Activated CD8-positive, alpha-beta memory T cell treated with anti-CD3 and anti-CD28 coated beads for 24 hours (primary cell): ENCODE data around the gene AKAP8L.

Source experiments
- DNase-seq: peaks from one replicate; pipeline ENCODE4 v3.0.0-alpha.2; 2020

AKAP8L gene

DNA sequence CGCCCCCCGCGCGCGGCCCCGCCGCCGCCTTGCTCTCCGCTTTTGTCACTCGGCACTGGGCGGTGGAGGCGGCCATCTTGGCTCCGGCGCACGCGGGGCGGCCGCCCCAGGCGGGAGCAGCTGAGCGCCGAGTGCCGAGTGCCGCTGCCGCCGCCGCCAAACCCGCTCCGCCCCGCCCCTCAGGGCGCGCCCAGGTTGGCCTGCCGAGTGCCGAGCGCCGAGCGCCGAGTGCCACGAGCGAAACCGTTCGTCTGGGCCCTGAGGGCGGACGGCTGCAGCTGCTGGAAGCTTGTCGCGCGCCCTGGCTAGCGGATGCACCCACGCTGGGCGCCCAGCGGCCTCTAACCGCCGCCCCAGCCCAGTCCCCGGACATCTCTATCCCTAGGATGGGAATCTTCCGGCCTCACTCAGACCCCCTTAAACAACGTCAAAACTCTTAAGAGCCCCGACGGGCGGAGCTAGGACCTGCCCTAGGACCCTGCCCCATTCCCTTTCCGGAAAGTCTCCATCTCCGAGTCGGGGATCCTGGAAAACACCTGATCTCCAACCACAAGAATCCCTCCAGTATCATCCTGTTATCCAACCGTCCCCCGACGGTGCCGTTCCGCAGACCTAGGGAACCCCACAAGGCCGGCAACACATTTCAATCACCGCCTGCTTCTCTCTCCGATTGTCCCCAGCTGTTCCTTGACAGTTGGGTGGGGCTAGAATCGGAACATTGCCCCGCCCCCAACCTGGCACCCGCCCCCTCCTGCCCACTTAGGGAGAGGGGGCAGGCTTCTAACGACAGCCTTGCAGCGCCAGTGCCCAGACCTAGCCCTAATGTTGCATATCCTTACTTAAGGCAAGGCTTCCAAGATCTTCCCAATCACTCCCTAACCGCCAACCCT lies 14.1 kb upstream of the AKAP8L start:
- DNase-seq = peak; percentile 96

DNA sequence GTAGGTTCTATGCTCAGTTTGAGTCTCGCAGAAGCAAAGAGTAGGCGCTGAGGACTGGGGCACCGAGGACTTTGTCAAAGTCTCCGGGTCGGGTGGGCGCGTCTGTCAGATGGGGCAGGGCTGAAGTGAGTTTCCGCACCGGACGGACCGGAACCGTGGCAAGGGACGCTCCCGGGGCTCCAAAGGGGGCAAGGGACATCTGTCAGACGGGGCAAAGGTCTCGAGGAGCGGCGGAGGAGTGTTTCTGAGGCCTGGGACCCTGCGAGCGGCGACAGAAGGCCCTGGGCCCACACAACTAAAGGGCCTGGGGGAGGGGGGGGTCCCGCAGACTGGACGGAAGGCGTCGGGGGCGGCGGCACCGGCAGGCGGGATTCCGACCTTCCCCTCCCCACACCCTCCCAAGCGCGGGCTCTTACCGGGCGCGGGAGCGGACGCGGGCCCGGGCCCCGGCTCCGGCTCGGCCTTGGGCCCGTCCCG lies 13.3 kb upstream of the AKAP8L start:
- DNase-seq = peak; percentile 77

DNA sequence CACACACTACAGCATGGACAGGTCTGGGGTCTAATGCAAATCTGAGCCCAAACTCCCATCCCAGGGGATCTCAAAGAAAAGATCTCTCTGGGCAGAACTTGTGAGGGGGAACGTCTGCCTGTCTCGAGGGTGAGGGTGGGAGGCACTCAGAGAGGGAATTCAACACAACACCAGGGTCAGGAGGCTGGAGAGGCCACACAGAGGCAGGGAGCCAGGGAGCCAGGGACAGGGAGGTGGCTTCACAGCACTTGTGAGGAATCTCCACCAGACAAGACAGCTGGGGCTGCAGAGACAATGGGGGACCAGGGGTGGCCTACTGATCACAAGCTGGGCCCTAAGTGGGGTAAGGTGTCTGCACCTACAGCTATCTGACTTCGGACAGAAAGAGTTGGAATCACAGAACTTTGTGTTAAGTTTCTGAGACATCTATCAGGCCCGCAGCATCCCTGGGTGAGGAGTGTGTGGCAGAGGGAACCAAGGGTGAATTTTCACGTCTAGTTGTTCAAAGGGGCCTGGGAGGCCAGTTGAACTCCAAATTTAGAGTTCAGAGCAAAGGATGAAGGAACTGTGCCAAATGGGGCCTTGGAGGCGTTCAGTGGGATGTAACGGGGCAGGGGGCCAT lies 12.7 kb upstream of the AKAP8L start:
- DNase-seq = no peak

DNA sequence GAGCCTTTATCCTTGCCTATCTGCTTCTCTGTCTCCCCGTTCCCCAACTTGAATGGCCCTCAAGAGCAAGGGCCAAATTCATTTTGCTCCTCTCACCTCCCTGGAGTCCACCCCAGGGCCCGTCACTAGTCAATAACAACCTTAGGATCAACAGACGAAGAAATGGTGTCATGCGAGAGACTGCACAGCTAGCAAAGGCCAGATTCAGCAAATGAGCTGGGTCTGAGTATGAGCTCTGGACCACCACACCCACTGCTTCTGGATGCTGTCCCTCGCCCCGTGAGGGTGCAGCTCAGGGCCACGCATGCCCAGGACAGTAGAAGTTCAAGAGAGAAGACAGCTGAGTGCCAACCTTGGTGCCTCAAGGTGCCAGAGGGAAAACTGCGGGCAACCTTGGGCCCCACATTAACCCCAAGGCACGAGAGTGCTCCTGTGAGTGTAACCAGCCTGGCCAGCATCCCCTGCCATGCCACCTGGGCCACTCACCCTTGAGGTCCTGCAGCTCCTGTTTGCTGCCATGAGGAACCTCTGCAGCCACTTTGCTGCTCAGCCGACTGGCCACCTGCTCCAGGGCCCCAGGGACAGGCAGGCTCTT lies 11.8 kb upstream of the AKAP8L start:
- DNase-seq = no peak

DNA sequence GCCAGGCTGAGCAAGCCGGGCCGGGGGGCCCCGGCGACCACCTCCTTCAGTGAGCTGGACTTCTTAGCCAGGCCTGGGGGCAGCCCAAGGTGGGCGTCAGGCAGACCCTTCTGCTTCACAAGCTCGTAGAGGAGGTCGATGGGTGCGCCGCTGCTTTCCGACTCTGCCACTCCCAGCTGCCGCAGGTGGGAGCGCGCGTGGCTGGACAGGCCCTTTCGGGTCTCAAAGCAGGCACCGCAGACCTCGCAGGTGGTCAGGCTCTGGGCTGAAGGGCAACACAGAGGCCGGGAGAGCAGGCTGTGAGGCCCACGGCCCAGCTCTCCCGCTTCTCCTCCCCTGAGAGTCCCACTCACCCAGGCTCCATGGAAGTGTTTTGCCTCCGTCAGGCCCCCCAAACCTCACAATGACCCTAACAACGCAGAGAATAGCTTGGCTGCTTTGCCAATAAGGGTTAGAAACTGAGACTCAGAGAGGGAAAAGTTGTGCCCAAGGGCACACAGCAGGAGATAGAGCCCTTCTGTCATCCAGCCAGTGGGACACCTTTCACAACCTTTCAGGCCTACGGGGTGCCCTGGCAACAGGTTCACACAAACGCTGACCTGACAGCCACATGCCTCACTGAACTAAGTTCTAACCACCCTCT lies 11.2 kb upstream of the AKAP8L start:
- no peak for DNase-seq

DNA sequence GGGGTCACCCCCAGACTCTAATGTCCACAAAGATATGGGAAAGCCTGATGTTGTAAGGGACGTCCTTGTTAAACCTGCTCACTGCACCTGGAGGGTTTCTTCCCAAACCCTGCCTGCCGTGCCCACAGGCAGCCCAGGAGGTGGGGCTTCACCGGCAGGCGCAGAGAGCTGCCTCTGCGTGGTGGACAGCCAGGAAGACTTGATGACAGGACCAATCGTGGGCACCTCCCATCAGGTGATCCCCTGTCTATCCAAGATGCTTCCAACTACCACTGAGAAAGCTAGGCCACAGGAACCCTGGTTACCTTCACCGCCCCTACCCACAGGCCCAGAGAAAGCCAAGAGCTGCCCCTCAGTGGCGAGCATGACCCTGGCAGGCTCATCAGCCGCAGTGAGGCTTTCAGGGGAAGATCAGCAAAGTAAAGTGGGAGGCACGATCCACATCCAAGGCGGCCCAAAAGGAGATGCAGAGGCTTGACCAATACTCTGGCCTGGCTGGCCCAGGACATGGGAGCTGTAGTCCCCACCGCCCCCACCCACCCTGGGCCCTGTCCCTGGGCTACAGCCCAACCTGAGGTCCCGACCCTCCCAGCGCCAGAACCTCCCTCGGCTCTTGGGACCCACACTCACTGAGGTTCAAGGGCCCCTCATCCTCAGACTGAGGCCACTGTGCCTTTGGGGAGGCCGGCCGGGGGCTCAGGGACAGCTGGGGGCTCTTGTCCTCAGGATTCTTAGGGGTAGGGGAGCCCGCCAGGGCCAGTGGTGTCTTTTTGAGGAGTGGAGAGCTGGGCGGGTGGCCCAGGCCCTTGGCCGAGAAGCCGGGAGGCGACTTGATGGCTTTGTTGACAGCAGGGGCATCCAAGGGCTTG lies 10.4 kb upstream of the AKAP8L start:
- no peak for DNase-seq

DNA sequence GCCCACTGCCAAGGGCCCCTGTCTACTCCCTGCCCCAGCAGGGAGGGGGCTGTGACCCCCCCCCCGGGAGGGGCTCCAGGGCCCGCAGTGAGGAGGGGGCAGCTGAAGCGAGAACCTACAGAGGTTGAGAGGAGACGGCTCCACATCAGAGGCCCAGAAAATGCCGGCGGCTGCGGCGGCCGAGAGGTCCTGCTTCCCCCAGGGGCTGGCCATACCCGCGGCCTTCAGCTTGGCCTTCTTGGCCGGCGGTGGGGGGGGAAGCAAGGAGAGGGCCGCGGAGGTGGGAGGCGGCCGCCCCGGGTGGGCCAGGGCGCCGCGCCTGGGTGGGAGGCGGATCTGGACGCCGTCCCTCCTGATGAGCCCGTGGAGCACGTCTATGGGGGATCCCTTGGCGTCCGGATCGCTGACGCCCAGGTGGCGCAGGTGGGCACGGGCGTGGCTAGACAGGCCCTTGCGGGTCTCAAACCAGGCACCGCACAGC lies 9.2 kb upstream of the AKAP8L start:
- no peak for DNase-seq

DNA sequence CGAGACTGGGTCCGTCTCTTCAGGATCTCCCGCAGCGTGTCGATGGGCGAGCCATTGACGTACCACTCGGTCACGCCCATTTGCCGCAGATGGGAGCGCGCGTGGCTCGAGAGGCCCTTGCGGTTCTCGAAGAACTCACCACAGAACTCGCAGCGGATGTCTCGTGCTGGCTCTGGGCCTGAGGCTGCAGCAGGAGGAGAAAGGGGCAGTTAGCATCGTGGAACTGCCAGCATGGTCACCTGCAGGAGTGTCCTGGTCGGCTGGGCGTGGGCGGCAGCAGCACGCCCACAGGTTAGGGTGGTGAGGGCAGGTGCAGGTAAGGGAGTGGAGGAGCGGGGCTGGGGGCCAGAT lies 8.5 kb upstream of the AKAP8L start:
- no peak for DNase-seq

DNA sequence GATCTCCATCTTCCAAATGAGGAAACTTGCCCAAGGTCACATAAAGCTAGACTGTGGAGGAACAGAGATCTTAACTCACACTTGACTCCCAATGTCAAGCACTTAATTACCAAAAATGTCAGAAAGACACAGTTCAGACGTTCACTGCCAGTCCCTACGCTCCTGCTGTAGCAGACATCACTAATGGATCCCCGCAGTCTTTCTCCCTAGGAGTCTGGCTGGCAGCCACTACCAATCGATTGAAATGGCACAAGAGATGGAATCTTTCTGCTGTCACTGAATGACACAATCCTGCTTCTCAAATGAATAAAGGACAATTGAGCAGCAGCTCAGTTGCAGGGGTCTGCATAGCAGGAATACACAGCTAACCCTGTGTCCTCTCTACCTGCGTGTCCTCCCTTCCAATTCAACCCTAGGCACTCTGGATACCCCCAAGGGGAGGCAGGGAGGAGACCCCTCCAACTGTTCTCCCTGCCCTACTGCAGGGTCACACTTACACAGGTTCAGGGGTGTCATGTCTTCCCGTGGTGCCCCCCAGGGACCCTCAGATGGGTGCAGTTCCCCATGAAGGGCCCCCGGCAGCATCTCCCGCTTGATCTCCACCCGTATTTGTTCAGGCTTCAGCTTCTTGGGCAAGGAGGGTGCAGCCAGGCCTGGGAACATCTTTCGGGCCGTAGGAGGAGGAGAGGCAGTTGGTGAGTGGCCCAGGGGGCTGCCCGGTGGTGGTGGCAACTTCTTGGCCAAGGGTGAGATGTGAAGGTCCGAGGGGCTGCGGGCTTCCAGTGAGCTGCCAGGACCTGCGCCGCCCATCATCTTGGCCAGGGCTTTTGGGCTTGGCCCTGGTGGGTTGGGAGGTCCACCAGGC lies 7.9 kb upstream of the AKAP8L start:
- DNase-seq = no peak

DNA sequence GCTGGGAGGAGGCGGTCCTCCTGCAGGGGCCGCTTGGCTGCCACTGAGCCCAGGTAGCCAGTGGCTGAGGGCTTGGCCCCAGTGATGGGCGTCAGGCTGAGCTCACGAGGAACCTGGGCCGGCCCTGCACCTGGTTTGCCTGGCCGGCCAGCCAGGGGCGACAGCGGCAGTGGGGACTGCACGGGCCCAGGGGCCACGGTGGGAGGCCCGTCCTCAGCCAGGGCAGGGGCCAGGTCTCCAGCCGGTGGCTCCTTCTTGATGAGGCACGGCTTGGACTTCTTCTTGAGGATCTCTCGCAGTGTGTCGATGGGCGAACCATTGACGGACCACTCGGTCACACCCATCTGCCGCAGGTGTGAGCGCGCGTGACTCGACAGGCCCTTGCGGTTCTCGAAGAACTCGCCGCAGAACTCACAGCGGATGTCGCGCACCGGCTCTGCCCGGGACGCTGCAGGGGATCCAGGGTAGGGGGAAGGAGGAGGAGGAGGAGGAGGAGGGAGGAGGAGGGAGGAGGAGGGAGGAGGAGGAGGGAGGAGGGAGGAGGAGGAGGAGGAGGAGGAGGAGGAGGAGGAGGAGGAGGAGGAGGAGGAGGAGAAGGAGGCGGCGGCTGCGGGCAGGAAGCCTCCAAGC lies 6.6 kb upstream of the AKAP8L start:
- DNase-seq = no peak

DNA sequence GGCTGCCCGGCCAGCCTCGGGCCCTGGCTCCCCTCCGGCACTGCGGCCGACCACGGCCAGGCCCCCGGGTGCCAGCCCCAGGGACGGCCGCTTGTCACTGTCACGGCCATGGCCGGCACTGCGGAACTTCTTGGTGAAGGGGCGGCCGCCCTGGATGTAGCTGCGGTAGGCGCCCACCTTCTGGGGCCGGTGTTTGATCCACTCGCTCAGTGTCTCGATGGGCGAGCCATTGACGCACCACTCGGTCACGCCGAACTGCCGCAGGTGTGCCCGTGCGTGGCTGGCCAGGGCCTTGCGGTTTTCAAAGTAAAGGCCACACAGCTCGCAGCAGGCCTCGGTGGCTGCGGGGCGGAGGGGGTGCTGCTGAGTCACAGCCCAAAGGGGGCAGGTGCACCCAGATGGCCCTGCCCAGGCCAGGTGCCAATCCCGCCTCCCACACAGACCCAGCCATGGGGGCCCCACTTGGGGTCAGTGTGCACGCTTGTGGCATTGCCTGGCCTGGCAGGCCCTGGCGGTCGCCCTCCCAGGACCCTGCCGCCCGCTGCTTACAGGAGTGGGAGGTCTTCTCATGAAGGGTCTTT lies 6.0 kb upstream of the AKAP8L start:
- DNase-seq = no peak

DNA sequence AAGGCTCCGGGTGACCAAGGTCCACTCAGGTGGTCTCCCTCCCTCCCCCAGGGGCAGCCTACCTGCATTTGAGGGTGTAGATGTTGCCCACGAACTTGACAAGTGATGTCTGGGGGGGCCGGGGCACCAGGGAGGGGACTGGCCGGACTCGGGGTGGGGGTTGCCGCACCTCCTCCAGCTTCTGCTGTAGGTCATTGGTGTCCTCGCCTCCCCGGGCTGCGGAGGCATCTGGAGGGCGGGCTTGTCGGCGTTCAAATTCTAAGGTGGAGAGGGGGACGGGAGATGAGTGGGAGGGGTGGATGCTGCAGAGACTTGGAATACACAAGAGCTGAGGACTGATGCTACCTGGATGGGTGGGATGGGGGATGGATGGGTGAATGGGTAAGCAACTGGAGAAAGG lies 5.3 kb upstream of the AKAP8L start:
- DNase-seq = no peak

DNA sequence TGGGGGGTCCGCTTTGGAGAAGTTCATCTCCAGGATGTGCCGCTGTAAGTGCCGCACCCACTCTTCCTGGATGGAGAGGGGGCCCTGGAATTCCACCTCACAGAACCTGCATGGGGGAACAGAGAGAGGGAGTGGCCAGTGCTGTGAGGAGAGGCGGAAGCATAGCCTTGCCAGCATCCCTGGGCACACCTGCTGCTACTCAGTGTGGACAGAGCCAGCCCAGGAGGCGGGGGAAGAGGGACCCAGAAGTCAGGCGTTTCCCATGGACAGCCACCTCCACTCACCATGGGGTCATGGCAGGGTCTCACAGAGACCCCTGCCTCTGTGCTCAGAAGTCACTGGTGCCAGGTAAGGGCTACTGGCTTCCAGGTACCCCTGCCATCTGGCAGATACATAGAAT lies 4.3 kb upstream of the AKAP8L start:
- no peak for DNase-seq

DNA sequence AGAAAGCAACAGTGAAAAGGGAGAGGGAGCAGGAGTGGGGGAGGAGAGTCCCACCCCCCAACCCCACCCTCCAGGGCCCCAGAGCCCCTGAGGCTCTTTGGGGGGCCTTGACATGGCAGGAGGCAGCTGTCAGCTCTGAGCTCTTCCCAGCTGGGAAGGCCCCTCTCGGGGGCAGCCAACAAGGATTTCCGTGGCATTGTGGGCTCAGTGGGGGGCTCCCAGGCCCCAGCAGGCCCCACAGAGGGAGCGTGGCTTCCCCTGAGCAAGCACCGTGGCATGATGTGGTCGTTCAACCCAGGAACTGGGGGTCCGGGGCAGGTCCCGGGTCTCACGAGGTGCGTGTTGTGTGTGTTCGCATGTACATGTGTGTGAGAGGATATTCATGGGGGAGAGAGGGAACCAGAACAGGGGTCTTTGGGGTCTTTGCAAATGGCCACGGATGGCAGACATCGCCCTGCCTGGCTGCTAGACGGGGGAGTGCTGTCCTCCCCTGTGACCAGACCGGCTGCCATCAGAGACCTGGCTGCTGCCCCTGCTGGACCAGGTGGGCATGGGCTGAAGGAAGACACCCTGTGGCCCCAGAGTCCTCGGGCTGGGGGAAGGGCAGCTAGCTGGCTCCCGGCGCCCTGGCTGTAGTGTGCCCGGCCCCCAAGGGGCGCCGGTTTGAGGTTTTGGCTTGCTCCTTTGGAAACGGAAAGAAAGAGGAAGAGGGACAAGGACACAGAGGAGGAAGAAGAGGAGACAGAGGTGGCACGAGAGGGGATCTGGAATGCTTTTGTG lies 3.7 kb upstream of the AKAP8L start:
- DNase-seq = no peak

DNA sequence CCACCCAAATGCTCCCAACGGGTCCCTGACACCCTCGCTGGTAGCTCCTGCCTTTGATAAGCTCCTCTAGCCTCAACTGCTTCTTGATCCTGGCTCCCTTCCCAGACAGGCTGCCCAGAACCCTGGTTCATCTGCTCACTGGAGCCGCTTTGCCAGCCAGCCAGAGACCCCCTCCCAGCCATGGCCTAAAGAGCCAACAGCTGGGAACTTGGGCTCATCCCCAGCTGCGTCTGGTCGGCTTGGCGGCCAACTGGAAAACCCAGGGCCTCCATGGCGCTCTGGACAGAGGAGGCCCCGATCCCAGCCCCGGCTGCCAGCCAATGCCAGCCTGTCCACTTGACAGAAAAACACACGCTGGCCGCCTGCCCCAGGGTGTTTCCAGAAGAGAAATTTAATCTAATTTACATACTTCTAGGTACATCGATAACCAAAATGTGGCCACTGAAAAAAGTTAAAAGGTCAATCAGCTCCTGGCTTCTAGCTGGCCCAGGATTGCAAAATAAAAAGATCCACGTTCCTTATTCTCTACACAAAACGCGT lies 3.0 kb upstream of the AKAP8L start:
- DNase-seq = no peak

DNA sequence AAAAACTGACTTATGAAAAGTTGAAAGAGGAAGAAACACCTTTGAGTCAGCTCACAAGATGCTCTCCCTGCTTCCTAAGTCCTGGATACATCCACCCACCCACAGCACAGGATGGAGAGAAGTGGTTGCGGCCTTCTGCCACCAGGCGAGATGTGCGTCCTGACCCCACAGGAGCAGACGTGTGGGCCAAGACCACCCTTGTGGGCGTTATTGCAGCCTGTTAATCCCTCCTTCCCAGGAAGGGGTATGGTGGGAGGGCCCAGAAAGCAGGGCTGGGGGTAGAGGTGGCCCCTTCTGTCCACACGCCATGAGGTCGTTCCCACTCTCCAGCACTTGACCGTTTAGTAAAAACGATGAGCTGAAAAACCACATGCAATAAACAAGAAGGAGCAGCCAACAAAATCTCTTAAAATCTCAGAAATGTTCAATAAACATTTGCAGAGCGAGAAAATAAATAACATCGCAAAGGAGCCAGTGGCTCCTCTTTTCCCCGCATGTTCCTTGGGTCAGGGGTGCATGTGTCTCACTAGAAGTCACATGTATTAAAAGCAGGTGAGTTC lies 2.4 kb upstream of the AKAP8L start:
- no peak for DNase-seq

DNA sequence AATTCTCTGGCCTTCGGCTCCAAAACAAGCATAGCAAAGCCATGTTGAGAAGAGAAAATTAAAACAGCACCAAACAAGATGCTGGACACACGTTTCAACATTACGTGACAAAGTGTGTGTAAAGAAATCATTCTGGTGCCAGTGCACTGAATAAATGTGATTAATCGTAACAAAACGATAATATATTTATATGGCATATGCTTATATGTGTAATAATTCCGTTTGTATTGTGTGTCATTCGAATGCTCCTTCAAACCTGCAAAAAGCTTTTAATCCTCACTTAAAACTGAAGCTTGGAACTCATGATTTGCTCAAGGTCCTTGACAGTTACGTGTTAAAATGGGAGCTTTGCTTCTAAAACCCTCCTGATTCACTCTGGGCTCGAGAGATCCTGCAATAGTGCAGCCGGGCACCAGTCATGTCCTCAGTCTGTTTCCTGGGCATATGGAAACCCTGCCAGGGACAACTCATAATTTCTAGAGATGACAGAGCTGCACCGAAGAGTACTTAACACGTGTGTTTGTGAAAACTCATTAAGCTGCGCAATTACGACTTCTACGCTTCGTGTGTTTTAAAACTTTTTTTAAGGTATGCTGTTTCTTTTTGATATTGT lies 731 bp upstream of the AKAP8L start:
- no peak for DNase-seq

DNA sequence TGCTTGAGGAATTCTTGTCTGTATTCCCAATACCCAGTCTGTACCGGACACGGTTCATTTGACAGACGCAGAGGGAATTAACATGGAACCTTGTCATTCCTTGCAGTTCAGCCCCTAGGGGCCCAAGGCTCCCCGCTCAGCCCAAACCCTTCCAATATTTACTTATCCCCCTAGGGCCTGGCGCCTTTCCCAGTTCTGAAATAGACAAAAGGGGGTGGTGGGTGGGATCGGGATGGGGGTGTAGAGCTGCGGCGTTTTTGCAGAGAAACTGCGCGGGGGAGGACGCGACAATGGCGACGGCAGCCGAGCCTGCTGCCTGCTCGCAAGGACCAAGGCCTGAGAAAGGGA lies 583 bp downstream of the AKAP8L start:
- DNase-seq = no peak

DNA sequence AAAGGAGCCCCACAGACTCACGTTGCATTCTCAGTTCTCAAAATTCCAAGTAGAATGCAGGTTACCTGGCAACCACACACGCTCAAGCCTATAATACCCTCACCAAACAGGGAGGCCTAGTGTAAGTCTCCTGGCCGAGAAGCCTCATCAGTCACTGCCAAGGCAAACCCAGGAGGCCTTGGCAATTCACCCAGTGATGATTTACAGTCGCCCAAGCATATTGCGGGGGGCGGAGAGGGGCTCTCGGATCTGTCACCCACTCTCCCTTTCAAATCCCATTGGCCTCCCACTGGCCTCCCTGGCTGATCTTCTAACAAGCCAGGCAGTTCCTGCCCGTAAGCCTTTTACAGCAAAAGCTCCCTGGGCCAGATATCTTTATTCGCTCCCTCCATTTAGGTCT lies 1.1 kb downstream of the AKAP8L start:
- no peak for DNase-seq
